Measurements from ENCODE around the gene ANKS3. TPM values are rescaled to one million over a fixed set of nuclear protein-coding genes. Genes with fewer than 3 reads are reported as not detected.

ANKS3 gene
- total and polyA plus RNA-seq, 2 donors from 2014 or later: 20.7 to 27.6 TPM

DNA sequence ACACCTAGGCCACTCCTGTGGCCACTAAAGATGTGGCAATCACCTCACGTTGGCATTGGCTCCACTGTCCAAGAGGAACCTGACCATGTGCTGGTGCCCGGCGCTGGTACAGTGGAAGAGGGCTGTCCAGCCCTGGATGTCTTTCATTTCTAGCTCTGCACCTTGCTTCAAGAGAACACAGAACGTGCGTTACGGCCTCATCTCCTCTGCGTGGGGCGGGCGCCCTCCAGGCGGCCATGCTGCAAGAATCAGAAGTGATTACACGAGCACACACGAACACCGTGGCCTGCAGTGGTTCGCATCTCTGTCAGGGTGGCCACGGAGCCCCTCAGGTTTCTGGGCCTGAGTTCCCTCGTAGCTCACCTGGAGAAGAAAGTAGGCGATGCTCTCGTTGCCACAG is 7.5 kb downstream of the ANKS3 start:
- no peak overlapping the region for H3K4me3 ChIP-seq (ENCODE audit: low read length in 3 of 3)
- peaks cover 0 to 27% (median 22%) of the 10 kb centered on the region in 3 donors for H3K36me3 ChIP-seq (ENCODE audit: control insufficient read depth in 2 of 3, insufficient read depth in 3 of 3, low read length in 3 of 3)
- H3K27me3 ChIP-seq (ENCODE audit: control insufficient read depth, insufficient read depth, low read length): no peaks in the 10 kb centered on the region
- H3K27ac ChIP-seq (ENCODE audit: low read depth in 2 of 2, low read length in 2 of 2): no peak overlapping the region
- FAIRE-seq: no peak
- TF ChIP-seq, protein P1, sequence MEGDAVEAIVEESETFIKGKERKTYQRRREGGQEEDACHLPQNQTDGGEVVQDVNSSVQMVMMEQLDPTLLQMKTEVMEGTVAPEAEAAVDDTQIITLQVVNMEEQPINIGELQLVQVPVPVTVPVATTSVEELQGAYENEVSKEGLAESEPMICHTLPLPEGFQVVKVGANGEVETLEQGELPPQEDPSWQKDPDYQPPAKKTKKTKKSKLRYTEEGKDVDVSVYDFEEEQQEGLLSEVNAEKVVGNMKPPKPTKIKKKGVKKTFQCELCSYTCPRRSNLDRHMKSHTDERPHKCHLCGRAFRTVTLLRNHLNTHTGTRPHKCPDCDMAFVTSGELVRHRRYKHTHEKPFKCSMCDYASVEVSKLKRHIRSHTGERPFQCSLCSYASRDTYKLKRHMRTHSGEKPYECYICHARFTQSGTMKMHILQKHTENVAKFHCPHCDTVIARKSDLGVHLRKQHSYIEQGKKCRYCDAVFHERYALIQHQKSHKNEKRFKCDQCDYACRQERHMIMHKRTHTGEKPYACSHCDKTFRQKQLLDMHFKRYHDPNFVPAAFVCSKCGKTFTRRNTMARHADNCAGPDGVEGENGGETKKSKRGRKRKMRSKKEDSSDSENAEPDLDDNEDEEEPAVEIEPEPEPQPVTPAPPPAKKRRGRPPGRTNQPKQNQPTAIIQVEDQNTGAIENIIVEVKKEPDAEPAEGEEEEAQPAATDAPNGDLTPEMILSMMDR (IDR thresholded peaks at IDR 0.05; ENCODE audit: borderline replicate concordance, extremely low read depth, insufficient read depth): no peak
- no peaks in the 10 kb centered on the region for H3K9me3 ChIP-seq (ENCODE audit: control insufficient read depth in 2 of 3, insufficient read depth in 1 of 3, low read length in 3 of 3)
- DNase-seq: peak in 1 of 5 donors; percentile 46
- H3K9ac ChIP-seq (ENCODE audit: low read length in 3 of 3): no peak overlapping the region
- no peaks in the 10 kb centered on the region for H3K4me1 ChIP-seq (ENCODE audit: control insufficient read depth in 2 of 3, insufficient read depth in 2 of 3, low read depth in 1 of 3, low read length in 3 of 3)
- intact Hi-C loops (cut with DNase I): no loop called here

DNA sequence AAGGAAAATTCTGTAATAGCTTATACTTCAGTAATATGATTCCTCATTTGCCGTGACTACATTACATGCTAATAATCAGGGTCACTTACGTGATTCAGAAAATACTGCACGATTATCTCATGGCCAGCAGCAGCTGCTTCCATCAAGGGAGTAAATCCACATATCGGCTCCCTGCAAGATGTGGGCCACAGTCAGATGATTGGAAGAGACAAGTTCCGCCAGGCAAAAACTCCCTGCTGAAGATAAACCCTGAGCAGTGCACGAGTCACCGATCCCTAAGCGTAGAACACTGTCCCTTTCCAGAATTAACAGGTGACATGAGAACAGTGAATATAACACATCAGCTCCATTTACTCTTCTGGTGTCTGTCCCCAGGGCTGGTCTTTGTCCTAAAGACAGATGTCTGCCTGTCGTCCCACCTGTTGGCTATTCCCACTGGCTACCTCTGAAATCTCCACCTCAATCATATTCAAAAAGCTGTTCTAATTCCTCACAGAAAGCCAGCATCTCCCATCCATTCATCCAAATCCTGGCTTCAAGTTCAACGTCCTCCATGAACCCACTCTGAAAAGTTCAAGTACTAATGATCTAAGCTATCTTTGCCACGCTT is 9.3 kb downstream of the ANKS3 start:
- DNase-seq: peak in 1 of 5 donors; percentile 10
- H3K36me3 ChIP-seq (ENCODE audit: control insufficient read depth in 2 of 3, insufficient read depth in 3 of 3, low read length in 3 of 3): peaks cover 0 to 27% (median 22%) of the 10 kb centered on the region in 3 donors

DNA sequence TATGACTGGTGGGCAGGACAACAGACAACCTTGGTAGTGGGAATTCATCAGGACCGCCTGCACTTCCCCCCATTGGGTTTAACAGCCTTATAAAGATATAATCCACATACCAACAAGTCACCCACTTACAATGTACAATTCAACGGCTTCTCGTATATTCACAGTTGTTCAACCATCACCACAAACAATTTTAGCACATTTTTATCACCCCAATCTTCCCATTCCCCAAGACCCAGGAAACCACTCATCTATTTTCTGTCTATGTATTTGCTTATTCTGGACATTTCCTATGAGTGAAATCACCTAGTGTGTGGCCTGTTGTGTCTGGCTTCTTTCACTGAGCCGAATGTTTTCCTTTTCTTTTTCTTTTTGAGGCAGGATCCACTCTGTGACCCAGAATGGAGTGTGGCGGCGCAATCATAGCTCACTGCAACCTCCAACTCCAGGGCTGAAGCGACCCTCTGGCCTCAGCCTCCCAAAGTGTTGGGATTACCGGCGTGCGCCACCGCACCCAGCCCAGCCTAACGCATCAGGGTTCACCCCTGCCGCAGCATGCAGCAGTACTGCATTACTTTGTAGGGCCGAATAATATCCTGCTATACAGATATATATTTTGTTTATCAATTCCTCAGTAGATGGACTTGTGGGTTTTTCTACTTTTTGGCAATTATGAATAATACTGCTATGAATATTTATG is 10.9 kb downstream of the ANKS3 start:
- Histone ChIP-seq H3K36me3 (ENCODE audit: control insufficient read depth in 2 of 3, insufficient read depth in 3 of 3, low read length in 3 of 3) (peaks cover 0 to 19% (median 15%) of the 10 kb centered on the region in 3 donors), H3K9ac (ENCODE audit: low read length in 3 of 3) (no peak overlapping the region), H3K9me3 (ENCODE audit: control insufficient read depth in 2 of 3, insufficient read depth in 1 of 3, low read length in 3 of 3) (no peaks in the 10 kb centered on the region), H3K27me3 (ENCODE audit: control insufficient read depth, insufficient read depth, low read length) (no peaks in the 10 kb centered on the region), H3K4me1 (ENCODE audit: control insufficient read depth in 2 of 3, insufficient read depth in 2 of 3, low read depth in 1 of 3, low read length in 3 of 3) (no peaks in the 10 kb centered on the region), H3K4me3 (ENCODE audit: low read length in 3 of 3) (no peak overlapping the region), H3K27ac (ENCODE audit: low read depth in 2 of 2, low read length in 2 of 2) (no peak overlapping the region)
- DNase-seq: peak in 1 of 5 donors; percentile 28
- intact Hi-C loops (cut with DNase I): no loop called here
- no peak for FAIRE-seq
- TF ChIP-seq, protein P1 (IDR thresholded peaks at IDR 0.05; ENCODE audit: borderline replicate concordance, extremely low read depth, insufficient read depth): no peak

More for the DNA sequence above, 9.3 kb downstream of the ANKS3 start:
- Histone ChIP-seq H3K9ac (ENCODE audit: low read length in 3 of 3) (no peak overlapping the region), H3K4me3 (ENCODE audit: low read length in 3 of 3) (no peak overlapping the region), H3K27ac (ENCODE audit: low read depth in 2 of 2, low read length in 2 of 2) (no peak overlapping the region), H3K4me1 (ENCODE audit: control insufficient read depth in 2 of 3, insufficient read depth in 2 of 3, low read depth in 1 of 3, low read length in 3 of 3) (no peaks in the 10 kb centered on the region), H3K9me3 (ENCODE audit: control insufficient read depth in 2 of 3, insufficient read depth in 1 of 3, low read length in 3 of 3) (no peaks in the 10 kb centered on the region), H3K27me3 (ENCODE audit: control insufficient read depth, insufficient read depth, low read length) (no peaks in the 10 kb centered on the region)
- TF ChIP-seq, protein P1 (IDR thresholded peaks at IDR 0.05; ENCODE audit: borderline replicate concordance, extremely low read depth, insufficient read depth): no peak
- intact Hi-C loops (cut with DNase I): no loop called here
- no peak for FAIRE-seq
